Adrenal gland (tissue), 12 donors: ENCODE measurements around the gene MBNL2. TPM values are rescaled to one million over a fixed set of nuclear protein-coding genes. Genes with fewer than 3 reads are reported as not detected.

ENCODE experiments used
- DNase-seq, 7 donors: peaks; one replicate each; pipeline ENCODE4 v3.0.0-alpha.2; 2019 to 2020
- H3K27ac ChIP-seq, 5 donors: fragments of 200-600 bp; sonication (generic) in 4 of 5; 1 replicate in 3 of 5; 2 replicates in 2 of 5; pipeline versions ENCODE4 v1.5.1 to v1.8.0; 2016 to 2020; ENCODE audit warnings: mild to moderate bottlenecking in 1 of 5
- H3K27me3 ChIP-seq: fragments of 200-600 bp; 2 replicates; pipeline ENCODE4 v1.8.0; 2021
- H3K36me3 ChIP-seq, 2 donors: fragments of 200-600 bp; replicated peaks in 1 of 2; 1 replicate in 1 of 2; 2 replicates in 1 of 2; pipeline versions ENCODE4 v1.5.1 to v1.8.0; 2018 to 2022
- H3K4me1 ChIP-seq, 2 donors: fragments of 200-600 bp; replicated peaks in 1 of 2; 1 replicate in 1 of 2; 2 replicates in 1 of 2; pipeline versions ENCODE4 v1.5.1 to v1.8.0; 2018 to 2021
- H3K4me3 ChIP-seq, 4 donors: fragments of 200-600 bp; sonication (generic) in 3 of 4; one replicate each; pipeline ENCODE4 v1.5.1; 2016 to 2018
- H3K9me3 ChIP-seq, 3 donors: fragments of 200-600 bp; sonication (generic) in 1 of 3; replicated peaks in 1 of 3; 1 replicate in 2 of 3; 2 replicates in 1 of 3; pipeline versions ENCODE4 v1.5.1 to v1.8.0; 2016 to 2021
- CTCF ChIP-seq, 6 experiments: fragments of 450-650 bp in 4 of 6; fragments of 200-600 bp in 2 of 6; sonication (generic) in 1 of 6; IDR thresholded peaks; 1 replicate in 5 of 6; 2 replicates in 1 of 6; pipeline versions ENCODE4 v1.5.1 to v1.8.0; 2016 to 2021; ENCODE audit warnings: antibody characterized with exemption in 6 of 6, mild to moderate bottlenecking in 2 of 6, moderate library complexity in 1 of 6
- POLR2A ChIP-seq, 2 donors: fragments of 450-650 bp; IDR thresholded peaks; one replicate each; pipeline ENCODE4 v1.6.1; 2017; ENCODE audit warnings: antibody characterized with exemption in 2 of 2, mild to moderate bottlenecking in 2 of 2, moderate library complexity in 1 of 2
- WGBS, 4 donors: extraction: QIAGEN DNeasy Blood & Tissue Kit in 2 of 4; methylation state at CpG; one replicate each; pipeline versions ENCODE4 v1.1.5 to v1.1.7; 2013 to 2017; 5-methylcytosine and 5-hydroxymethylcytosine counted together
- intact Hi-C, 2 donors: fragments of 100-400 bp; cut with DNase I; formaldehyde crosslinking; loops; one replicate each; pipeline versions ENCODE4 v1.14.1 to v1.15.0; 2022 to 2023
- polyA plus RNA-seq, 3 donors: library from polyadenylated mRNA; stranded (reverse); fragments of 200-250 nt in 2 of 3; fragments of 350-450 nt in 1 of 3; fragmentation: Illumina TruSeq in 1 of 3; extraction: RNeasy Lipid Tissue Mini Kit (QIAGEN cat#74804) in 1 of 3; gene quantifications; one replicate each; pipeline ENCODE4 v1.2.3, GENCODE V29; 2013 to 2014
- total RNA-seq, 9 donors: library from RNA; depleted of rRNA in 4 of 9; stranded (reverse); fragments of >200 nt in 4 of 9; fragments of 120-200 nt in 1 of 9; fragmentation: NEBNext Ultra II Directional in 1 of 9; extraction: Animal tissue kit (Norgen Biotek cat#: 25700) in 1 of 9; gene quantifications; one replicate each; pipeline versions ENCODE4 v1.1.0 to v1.2.4, GENCODE V29; 2013 to 2023
- donor health status: healthy with polysubstance abuse.
- donor health status: Bipolar disorder and iron deficiency.
- donor health status: DM: yes; HTN: yes; CAD: no.
- donor health status: DM: no; HTN: no; CAD: no.
- donor health status: DM: no; HTN: no; CAD: no.
- donor health status: DM: yes; HTN: yes; CAD: no.

Gene MBNL2
- total and polyA plus RNA-seq, 12 donors, result 29.2 to 250 (median 130) TPM

- Histone ChIP-seq H3K9me3 (no peaks in the 10 kb centered on the region), H3K36me3 (no peaks in the 10 kb centered on the region), H3K4me3 (no peak overlapping the region), H3K4me1 (peaks cover 12 to 51% of the 10 kb centered on the region in 2 donors), H3K27me3 (no peaks in the 10 kb centered on the region), H3K27ac (peak overlapping the region in 1 of 5 donors; percentile 32)
- 68 to 86% (median 73%) methylated on average over 2 of the region's 2 CpGs for WGBS, 4 donors
- no peak for TF ChIP-seq CTCF (IDR thresholded peaks at IDR 0.05)
- peak in 1 of 7 donors; percentile 53 for DNase-seq
- intact Hi-C loops, result no loop called here
Measured at GRCh38 chr13:97288486-97288900, 66.4 kb downstream of the MBNL2 start.

DNA sequence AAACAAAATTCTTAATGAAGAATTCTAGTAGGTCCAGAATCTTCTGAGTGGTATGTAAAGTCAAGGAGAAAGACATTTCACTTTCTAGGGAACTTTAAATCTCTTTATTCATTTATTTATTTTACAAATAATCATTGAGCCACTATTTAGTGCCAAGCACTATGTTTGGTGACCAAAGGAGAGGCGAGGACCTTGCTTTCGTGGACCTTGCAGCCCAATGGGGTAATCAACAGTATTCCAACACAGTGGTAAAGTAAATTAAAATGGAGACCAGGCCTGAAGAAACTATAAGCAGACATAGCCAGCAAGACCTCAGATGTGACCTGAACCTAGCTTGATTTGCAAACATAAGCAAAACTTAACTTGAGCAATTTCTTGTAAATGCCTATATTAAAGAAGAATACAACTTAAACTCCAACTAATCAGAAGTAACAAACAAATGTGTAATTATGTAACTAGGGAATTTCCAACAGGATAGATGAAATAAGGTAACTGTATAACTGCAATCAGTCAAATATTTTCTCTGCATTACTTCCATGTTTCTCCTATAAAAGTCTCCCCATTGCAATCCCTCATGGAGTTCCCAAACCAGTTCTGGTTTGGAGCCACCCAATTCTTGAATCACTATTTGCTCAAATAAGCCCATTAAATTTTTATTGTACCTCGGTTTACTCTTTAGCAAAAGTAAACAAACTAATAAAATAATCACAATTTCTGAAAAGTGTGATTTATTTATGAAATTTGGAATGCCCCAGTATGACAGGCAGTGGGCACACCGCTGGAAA is 67.6 kb downstream of the MBNL2 start:
- Histone ChIP-seq H3K9me3 (no peaks in the 10 kb centered on the region), H3K4me3 (no peak overlapping the region), H3K27me3 (no peaks in the 10 kb centered on the region), H3K27ac (peak overlapping the region in 1 of 5 donors; percentile 32), H3K36me3 (no peaks in the 10 kb centered on the region), H3K4me1 (peaks cover 12 to 48% of the 10 kb centered on the region in 2 donors)
- no peak for DNase-seq
- 94 to 97% (median 96%) methylated on average over 4 of the region's 4 CpGs for WGBS, 4 donors
- intact Hi-C loops, result no loop called here
- TF ChIP-seq POLR2A (IDR thresholded peaks at IDR 0.05) (no peak), CTCF (IDR thresholded peaks at IDR 0.05) (no peak)

DNA sequence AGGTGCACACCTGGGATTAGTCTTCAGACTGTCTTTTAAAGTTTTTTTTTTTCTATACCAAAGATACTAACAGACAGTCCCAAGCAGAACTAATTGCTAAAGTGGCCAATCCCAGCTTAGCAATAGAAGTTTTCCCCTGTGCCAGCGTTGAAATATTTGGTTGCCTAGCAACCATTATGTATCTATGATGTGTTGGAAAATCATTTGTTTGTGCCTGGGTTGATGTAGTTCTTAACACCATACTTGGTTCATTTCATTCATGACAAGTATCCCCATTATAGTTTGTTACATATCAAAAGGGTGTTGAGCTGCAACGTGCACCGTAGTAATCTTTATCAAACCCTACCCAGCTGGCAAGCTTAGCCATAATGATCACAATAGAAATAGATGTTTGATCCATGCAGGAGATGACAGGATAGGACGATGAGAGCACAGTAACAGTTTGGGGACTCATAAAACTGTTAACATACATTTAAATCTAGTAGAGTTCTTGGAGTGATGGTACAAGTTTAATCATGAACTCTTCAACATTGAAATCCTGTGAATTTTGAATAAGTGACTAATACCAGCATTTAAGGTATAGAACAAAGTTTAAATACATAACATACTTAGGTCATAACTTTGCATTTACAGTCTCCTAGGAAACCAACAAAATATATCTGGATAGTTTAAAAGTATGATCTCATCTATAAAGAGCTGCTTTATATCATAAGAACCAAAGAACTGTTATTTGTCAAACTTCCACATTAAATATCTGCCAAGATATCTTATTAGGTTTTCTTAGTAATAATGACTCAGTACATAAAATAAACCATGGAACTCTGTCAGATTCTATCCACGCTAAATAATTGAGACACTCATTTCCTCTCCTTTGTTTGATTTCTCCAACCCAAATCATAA is 73.4 kb downstream of the MBNL2 start:
- no peaks in the 10 kb centered on the region for H3K27me3 ChIP-seq
- no peak for DNase-seq
- H3K4me1 ChIP-seq, result peaks cover 12 to 48% of the 10 kb centered on the region in 2 donors
- H3K9me3 ChIP-seq, result no peaks in the 10 kb centered on the region
- no peak overlapping the region for H3K4me3 ChIP-seq
- TF ChIP-seq POLR2A (IDR thresholded peaks at IDR 0.05) (no peak), CTCF (IDR thresholded peaks at IDR 0.05) (no peak)
- intact Hi-C loops, result no loop called here
- H3K27ac ChIP-seq, result no peak overlapping the region
- H3K36me3 ChIP-seq, result no peaks in the 10 kb centered on the region
- WGBS, 4 donors, result 64 to 77% (median 69%) methylated on average over 5 of the region's 5 CpGs

DNA sequence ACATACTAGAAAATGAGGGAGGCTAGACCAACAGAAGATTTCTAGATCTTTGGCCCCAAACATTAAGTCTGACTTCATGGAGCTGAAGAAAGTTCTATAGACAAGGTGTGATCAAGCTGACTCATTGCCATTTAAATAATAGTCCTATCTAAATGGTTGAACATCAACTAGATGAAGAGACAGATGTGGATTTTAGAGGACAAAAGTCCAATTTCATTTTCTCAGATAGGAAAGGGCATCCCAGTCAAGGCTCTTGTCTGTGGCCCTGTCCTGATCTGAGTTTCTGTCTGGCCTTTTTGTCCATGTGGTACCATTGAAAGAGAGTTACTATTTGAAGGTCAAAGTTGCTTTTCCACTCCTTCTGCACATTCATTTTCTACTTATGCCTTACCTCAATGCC is 74.6 kb downstream of the MBNL2 start:
- no peak overlapping the region for H3K4me3 ChIP-seq
- TF ChIP-seq POLR2A (IDR thresholded peaks at IDR 0.05) (no peak), CTCF (IDR thresholded peaks at IDR 0.05) (no peak)
- H3K36me3 ChIP-seq, result no peaks in the 10 kb centered on the region
- DNase-seq, result no peak
- intact Hi-C loops, result no loop called here
- peaks cover 17 to 50% of the 10 kb centered on the region in 2 donors for H3K4me1 ChIP-seq
- no peak overlapping the region for H3K27ac ChIP-seq
- no peaks in the 10 kb centered on the region for H3K27me3 ChIP-seq
- H3K9me3 ChIP-seq, result no peaks in the 10 kb centered on the region
